Muscle of back (tissue), 13 donors: ENCODE data around the gene NGFR. TPM values are rescaled to one million over a fixed set of nuclear protein-coding genes. Genes with fewer than 3 reads are reported as not detected.

Experiments
- DNase-seq, 3 donors: peaks; one replicate each; pipeline versions ENCODE4 v3.0.0 to v3.0.0-alpha.2; 2013
- long read RNA-seq, 9 donors: transcript quantifications; one replicate each; lab custom pipeline, GENCODE V29; 2026
- polyA plus RNA-seq, 10 donors: library from polyadenylated mRNA; unstranded; fragments of 120-200 nt; gene quantifications; one replicate each; pipeline ENCODE4 v1.2.1, GENCODE V29; 2013; ENCODE audit not compliant: insufficient read length in 10 of 10

Gene NGFR, protein sequence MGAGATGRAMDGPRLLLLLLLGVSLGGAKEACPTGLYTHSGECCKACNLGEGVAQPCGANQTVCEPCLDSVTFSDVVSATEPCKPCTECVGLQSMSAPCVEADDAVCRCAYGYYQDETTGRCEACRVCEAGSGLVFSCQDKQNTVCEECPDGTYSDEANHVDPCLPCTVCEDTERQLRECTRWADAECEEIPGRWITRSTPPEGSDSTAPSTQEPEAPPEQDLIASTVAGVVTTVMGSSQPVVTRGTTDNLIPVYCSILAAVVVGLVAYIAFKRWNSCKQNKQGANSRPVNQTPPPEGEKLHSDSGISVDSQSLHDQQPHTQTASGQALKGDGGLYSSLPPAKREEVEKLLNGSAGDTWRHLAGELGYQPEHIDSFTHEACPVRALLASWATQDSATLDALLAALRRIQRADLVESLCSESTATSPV
- polyA plus RNA-seq, result 10 to 100 TPM; 33.6 to 85.7 (median 47.6) TPM
- long read RNA-seq, donor 1, transcript NGFR-201 (6 exons, 3,417 nt), result major isoform, 11 of 11 reads
- long read RNA-seq, donor 1, partial matches to known transcripts, result 0 of 11 reads
- long read RNA-seq, donor 1, other reads (novel, unspliced or antisense), result 0 of 11 reads
- long read RNA-seq, donor 2, transcript NGFR-201 (6 exons, 3,417 nt), result major isoform, 9 of 9 reads
- long read RNA-seq, donor 2, partial matches to known transcripts, result 0 of 9 reads
- long read RNA-seq, donor 2, other reads (novel, unspliced or antisense), result 0 of 9 reads
- long read RNA-seq, donor 3, result 0 reads
- long read RNA-seq, donor 4, transcript NGFR-201 (6 exons, 3,417 nt), result major isoform, 10 of 10 reads
- long read RNA-seq, donor 4, partial matches to known transcripts, result 0 of 10 reads
- long read RNA-seq, donor 4, other reads (novel, unspliced or antisense), result 0 of 10 reads
- long read RNA-seq, donor 5, transcript NGFR-201 (6 exons, 3,417 nt), result major isoform, 17 of 35 reads
- long read RNA-seq, donor 5, partial matches to known transcripts, result 18 of 35 reads
- long read RNA-seq, donor 5, other reads (novel, unspliced or antisense), result 0 of 35 reads
- long read RNA-seq, donor 6, transcript NGFR-201 (6 exons, 3,417 nt), result major isoform, 23 of 34 reads
- long read RNA-seq, donor 6, partial matches to known transcripts, result 11 of 34 reads
- long read RNA-seq, donor 6, other reads (novel, unspliced or antisense), result 0 of 34 reads
- long read RNA-seq, donor 7, transcript NGFR-201 (6 exons, 3,417 nt), result major isoform, 13 of 18 reads
- long read RNA-seq, donor 7, partial matches to known transcripts, result 5 of 18 reads
- long read RNA-seq, donor 7, other reads (novel, unspliced or antisense), result 0 of 18 reads
- long read RNA-seq, donor 8, transcript NGFR-201 (6 exons, 3,417 nt), result major isoform, 13 of 30 reads
- long read RNA-seq, donor 8, partial matches to known transcripts, result 17 of 30 reads
- long read RNA-seq, donor 8, other reads (novel, unspliced or antisense), result 0 of 30 reads
- long read RNA-seq, donor 9, partial matches to known transcripts, result 5 of 7 reads
- long read RNA-seq, donor 9, other reads (novel, unspliced or antisense), result 0 of 7 reads

GRCh38 chr17:49494986-49495841, at the start of gene NGFR:
Gene NGFR (plus strand): TSS chr17:49495293. CDS start chr17:49495418, 125 bp downstream.
- peak; percentile 54 to 89 (median 78) for DNase-seq

DNA sequence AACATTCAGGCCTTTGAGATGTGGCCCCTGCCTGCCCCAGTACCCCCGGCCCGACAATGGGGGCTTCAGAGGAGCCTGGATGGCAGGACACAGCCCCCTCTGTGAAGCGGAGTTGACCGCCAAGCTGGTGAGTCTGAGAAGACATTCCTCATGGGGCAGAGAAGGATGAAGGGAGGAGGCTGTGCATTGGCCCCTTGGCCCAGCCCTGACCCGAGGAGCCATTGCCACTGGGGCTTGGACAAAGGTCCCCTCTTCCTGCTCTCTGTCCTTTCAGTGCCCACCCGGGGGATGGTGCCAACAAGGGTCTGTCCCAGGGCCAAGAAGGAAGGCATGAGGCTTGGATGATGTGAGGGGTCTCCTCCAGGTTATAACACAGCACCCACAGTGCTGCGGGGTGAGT, 49.5 kb upstream of the NGFR start:
- DNase-seq, result no peak

DNA sequence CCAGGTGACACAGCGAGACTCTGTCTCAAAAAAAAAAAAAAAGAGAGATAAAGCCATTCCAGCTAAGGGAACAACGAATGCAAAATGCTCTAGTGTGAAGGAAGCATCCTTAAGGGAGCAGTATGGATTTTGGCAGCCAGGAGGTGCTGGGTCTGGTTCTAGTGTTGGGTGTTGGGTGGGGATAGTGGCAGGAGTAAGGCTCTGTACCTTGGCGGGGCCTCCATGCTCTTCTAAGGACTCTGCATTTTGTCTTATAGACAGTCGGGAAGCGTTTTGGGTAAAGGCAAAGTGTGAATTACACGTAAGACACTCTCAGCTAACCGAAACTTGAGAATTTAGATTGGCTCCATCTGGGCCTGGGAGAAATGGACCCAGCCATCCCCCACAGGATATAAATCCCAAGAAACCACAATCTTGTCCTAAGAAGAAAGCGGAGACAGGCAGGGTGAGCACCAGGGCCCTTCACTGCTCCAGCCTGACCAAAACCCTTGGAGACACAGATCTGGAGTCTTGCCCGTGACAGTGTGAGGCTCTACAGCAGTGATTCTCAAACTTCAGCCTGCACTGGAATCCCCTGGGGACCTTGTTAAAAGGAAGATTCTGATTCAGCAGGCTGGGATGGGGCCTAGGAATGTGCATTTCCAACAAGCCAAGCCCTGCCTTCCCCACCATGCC, 47.3 kb upstream of the NGFR start:
- DNase-seq, result peak in 2 of 3 donors; percentile 37 to 54

DNA sequence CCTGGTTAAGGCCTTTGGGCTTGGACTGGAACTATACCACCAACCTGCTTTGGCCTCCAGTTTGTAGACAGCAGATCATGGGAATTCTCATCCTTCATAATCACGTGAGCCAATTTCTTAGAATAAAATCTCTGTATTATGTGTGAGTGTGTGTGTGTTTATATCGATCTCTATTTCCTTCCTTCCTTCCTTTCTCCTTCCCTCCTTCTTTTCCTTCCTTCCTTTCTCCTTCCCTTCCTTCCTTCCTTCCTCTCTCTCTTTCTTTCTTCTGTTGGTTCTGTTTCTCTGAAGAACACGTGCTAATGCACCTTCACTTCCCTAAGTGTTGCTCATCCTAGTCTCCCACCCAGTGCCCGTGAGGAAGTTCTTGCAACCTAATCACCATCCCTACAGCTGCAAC, 44.9 kb upstream of the NGFR start:
- no peak for DNase-seq

DNA sequence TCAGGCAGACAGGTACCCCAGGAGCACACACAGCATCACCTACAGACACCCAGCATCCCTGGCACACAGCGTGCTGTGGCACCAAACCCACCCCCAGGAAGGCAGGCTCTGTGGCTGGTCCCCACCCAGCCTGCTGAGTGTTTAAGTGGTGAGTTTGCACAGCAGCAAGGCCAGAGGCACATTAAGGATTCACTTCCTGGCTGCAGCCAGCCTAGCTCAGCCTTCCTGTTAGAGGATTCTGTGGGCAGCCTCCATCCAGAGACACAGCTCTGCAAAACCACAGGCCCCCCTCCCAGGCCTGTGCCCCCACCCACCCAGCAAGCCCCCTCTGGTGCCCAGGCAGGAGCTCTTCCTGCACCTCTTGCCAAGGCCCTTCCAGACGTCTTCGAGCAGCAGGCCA, 44.4 kb upstream of the NGFR start:
- DNase-seq, result no peak

GRCh38 chr17:49452201-49452600, 42.9 kb upstream of the NGFR start:
- no peak for DNase-seq

DNA sequence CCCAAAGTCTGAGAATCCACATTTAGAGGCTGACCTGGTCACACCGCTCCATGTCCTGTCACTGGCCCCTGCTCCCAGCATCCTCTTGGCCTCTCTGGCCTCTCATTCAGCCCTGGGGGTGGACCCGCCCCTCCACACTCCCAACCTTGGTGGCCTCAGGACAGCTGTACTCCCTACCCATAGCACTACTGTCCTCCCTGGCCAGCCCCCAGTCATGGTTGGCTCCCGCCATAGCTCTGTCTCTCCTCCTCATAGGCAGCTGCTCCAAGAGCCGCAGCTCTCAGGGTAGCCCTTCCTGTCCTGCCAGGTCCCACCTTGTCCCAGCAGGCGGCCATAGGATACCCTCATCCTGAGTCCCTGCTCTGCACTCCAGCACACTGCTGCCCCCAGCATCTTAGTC, 42.4 kb upstream of the NGFR start:
- DNase-seq, result no peak

DNA sequence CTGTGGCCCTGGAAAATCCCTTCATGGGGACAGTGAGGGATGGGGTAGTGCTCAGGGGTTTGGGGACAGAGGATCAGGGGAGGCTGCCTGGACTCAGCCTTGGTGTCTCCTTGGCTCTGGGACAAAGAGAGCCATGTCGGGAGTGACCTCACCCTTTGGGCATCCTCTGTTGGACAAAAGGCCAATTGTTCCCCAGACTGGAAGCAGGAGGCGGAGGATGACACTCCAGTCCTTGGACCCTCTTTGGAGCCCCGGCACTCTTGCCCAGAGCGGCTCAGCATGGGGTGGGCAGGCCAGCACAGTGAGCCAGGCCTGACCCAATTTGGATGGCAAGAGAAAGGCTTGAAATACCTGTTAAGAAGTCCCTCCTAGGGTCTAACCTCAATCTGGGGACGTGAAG, 41.0 kb upstream of the NGFR start:
- peak in 1 of 3 donors; percentile 43 for DNase-seq

DNA sequence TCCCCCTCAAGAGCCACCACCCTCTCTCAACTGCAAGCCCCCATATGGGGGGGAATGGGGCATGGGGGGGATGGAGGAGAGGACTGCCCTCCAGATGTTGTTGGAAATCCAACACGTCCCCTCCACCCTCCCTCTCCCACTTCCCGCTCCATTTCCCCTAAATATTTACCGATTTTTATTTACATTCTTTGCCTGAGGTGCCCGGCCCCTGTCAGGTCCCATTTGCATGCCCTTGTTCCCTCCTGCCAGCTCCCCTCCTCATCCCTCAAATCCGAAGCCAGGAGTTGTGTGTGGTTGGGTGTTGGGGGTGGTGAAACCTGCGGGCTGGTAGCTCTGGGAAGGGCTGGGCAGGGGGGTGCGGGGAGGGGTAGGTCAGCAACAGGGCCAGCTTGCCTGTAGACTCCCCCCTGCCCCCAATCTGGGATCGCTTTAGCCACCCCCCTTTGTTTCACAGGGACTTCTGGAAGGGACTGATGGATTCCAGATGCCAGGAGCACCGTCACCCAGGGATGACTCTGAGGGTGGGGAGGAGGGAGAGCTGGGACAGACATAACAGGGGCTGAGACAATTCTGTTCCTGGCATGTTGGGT, 39.7 kb upstream of the NGFR start:
- peak in 1 of 3 donors; percentile 52 for DNase-seq

GRCh38 chr17:49456183-49456965, 38.7 kb upstream of the NGFR start:
- peak in 2 of 3 donors; percentile 79 to 82 for DNase-seq

- DNase-seq, result no peak
Observed at GRCh38 chr17:49457564-49458535, 37.2 kb upstream of the NGFR start.

- no peak for DNase-seq
Observed at GRCh38 chr17:49459401-49459984, 35.6 kb upstream of the NGFR start.

DNA sequence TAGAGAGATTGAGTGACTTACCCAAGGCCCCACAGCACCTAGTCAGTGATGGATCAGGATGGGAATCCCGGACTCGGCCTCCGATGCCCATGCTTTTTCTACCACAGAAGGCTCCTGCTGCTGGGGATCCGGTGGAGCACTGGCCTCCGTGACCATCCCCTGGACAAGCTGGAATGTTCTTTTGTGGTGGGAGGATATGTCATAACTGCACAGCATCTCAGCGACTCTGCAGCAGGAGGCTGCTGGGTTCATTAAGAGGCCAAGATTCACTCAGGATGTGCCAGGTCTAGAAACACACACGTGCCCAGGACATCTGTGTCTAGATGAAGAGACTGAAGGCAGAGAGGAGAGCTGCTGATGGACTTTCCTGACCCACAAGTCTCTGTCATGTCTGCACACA, 34.7 kb upstream of the NGFR start:
- no peak for DNase-seq

GRCh38 chr17:49461580-49461979, 33.5 kb upstream of the NGFR start:
- no peak for DNase-seq

GRCh38 chr17:49464049-49464448, 31.0 kb upstream of the NGFR start:
- DNase-seq, result no peak

- DNase-seq, result peak in 1 of 3 donors; percentile 71
Observed at GRCh38 chr17:49465331-49465903, 29.7 kb upstream of the NGFR start.
